ENCODE results near the gene ALKBH5. TPM values are rescaled to one million over a fixed set of nuclear protein-coding genes. Genes with fewer than 3 reads are reported as not detected.
"Not testable (repeated sequence)": the region's sequence is repeated elsewhere in the genome, so short reads cannot be mapped to it uniquely, and the experiment has no call there.

ALKBH5 gene
- total and polyA plus RNA-seq, 2 donors (not counting 1 experiment from before 2014, with no cell fraction given) = 70.3 to 103 TPM

DNA sequence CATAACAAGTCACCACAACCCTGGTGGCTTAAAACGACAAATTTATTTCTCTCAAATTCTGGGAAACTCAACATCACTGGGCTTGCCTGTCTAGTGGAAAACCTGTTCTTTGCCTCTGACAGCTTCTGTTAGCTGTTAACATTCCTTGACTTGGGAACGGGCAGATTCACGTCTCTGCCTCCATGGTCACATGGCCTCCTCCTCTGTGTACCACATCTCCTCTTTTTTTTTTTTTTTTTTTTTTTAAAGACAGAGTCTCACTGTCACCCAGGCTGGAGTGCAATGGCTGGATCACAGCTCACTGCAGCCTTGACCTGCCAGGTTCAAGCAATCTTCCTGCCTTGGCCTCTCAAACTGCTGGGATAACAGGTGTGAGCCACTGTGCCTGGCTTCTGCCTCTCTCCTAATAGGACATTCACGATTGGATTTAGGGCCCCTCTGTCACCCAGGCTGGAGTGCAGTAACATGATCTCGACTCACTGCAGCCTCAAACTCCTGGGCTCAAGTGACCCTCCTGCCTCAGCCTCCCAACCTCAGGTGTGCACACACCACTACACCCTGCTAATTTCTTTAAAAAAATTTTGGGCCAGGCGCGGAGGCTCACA is 30.1 kb downstream of the ALKBH5 start:
- Histone ChIP-seq H3K4me2 (ENCODE audit: extremely low read depth, insufficient read depth, low read length) (no peak overlapping the region), H2AFZ (ENCODE audit: low read length) (no peak overlapping the region), H3K79me2 (ENCODE audit: control insufficient read depth, insufficient read depth, low read length) (no peaks in the 10 kb centered on the region), H3K27ac (ENCODE audit: insufficient read depth, low read length) (no peak overlapping the region), H3K9ac (ENCODE audit: insufficient read depth, low read length) (no peak overlapping the region), H3K9me3 (ENCODE audit: control insufficient read depth, insufficient read depth, low read depth, low read length) (no peaks in the 10 kb centered on the region), H3K4me1 (ENCODE audit: control insufficient read depth, extremely low read depth, insufficient read depth, low read length) (peaks cover 4% of the 10 kb centered on the region), H4K20me1 (ENCODE audit: control insufficient read depth, extremely low read depth, insufficient read depth, low read length) (no peaks in the 10 kb centered on the region), H3K4me3 (replicated peaks in 1 of 4; ENCODE audit: control extremely low read depth in 1 of 4, insufficient read depth in 1 of 4, low read depth in 3 of 4, low read length in 4 of 4) (no peak overlapping the region), H3K27me3 (ENCODE audit: control insufficient read depth, insufficient read depth, low read length) (no peaks in the 10 kb centered on the region), H3K36me3 (ENCODE audit: control insufficient read depth, insufficient read depth, low read length) (peaks cover 6% of the 10 kb centered on the region)
- no peak for DNase-seq (ENCODE audit: low read depth in 2 of 2)
- TF ChIP-seq EZH2 (IDR thresholded peaks at IDR 0.05; ENCODE audit: low read length, missing control alignments) = no peak
- TF ChIP-seq, protein P1, sequence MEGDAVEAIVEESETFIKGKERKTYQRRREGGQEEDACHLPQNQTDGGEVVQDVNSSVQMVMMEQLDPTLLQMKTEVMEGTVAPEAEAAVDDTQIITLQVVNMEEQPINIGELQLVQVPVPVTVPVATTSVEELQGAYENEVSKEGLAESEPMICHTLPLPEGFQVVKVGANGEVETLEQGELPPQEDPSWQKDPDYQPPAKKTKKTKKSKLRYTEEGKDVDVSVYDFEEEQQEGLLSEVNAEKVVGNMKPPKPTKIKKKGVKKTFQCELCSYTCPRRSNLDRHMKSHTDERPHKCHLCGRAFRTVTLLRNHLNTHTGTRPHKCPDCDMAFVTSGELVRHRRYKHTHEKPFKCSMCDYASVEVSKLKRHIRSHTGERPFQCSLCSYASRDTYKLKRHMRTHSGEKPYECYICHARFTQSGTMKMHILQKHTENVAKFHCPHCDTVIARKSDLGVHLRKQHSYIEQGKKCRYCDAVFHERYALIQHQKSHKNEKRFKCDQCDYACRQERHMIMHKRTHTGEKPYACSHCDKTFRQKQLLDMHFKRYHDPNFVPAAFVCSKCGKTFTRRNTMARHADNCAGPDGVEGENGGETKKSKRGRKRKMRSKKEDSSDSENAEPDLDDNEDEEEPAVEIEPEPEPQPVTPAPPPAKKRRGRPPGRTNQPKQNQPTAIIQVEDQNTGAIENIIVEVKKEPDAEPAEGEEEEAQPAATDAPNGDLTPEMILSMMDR (conservative IDR thresholded peaks at IDR 0.05 in 1 of 2, IDR thresholded peaks at IDR 0.05 in 1 of 2; ENCODE audit: low read depth in 1 of 2, low read length in 2 of 2) = no peak

DNA sequence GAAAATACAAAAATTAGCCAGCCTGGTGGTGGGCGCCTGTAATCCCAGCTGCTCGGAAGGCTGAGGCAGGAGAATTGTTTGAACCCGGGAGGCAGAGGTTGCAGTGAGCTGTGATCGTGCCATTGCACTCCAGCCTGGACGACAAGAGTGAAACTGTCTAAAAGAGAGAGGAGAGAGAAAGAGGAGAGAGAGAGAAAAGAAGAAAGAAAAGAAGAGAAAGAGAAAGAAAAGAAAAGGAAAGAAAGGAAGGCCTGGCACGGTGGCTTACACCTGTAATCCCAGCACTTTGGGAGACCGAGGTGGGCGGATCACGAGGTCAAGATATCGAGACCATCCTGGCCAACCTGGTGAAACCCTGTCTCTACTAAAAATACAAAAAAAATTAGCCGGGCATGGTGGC is 33.3 kb downstream of the ALKBH5 start:
- not testable (repeated sequence) for DNase-seq (ENCODE audit: low read depth in 2 of 2); H3K27ac ChIP-seq (ENCODE audit: insufficient read depth, low read length)

DNA sequence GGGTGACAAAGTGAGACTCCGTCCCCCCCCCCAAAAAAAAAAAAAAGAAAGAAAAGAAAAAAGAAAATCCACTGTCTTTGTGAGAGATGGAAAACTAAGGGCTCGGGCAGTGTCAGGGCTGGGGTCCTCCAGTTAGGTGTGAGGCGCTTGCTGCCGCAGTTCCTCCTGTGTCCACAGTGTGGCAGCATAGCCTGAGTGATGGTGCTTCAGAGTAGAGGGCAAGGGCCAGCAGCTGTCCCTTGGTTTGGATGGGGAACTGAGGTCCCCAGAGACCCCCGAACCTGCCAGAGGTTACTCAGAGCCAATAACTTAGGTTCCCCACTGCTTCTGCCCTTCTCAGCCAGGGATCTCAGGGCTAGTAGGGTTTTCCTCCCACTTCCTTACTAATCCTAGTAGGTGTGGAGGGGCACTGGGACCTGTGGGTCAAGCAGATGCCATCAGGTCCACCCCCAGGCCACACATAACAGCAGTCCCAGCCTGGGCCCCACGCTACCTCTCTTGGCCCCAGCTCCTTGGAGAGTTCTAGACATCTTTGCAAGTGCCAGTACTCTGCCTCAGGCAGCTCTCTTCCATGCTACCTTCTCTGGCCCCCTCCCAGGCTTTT is 33.9 kb downstream of the ALKBH5 start:
- DNase-seq (ENCODE audit: low read depth in 2 of 2) = peak; percentile 37 to 51

More for the DNA sequence above, 33.3 kb downstream of the ALKBH5 start:
- not testable (repeated sequence) for H3K9ac ChIP-seq (ENCODE audit: insufficient read depth, low read length); H3K36me3 ChIP-seq (ENCODE audit: control insufficient read depth, insufficient read depth, low read length); H4K20me1 ChIP-seq (ENCODE audit: control insufficient read depth, extremely low read depth, insufficient read depth, low read length); H3K9me3 ChIP-seq (ENCODE audit: control insufficient read depth, insufficient read depth, low read depth, low read length); H2AFZ ChIP-seq (ENCODE audit: low read length); H3K27me3 ChIP-seq (ENCODE audit: control insufficient read depth, insufficient read depth, low read length); H3K4me3 ChIP-seq (replicated peaks in 1 of 4; ENCODE audit: control extremely low read depth in 1 of 4, insufficient read depth in 1 of 4, low read depth in 3 of 4, low read length in 4 of 4); H3K79me2 ChIP-seq (ENCODE audit: control insufficient read depth, insufficient read depth, low read length); H3K4me2 ChIP-seq (ENCODE audit: extremely low read depth, insufficient read depth, low read length)
- H3K4me1 ChIP-seq (ENCODE audit: control insufficient read depth, extremely low read depth, insufficient read depth, low read length) = peaks cover 16% of the 10 kb centered on the region

More for the DNA sequence above, 33.9 kb downstream of the ALKBH5 start:
- no peak overlapping the region for H3K4me3 ChIP-seq (replicated peaks in 1 of 4; ENCODE audit: control extremely low read depth in 1 of 4, insufficient read depth in 1 of 4, low read depth in 3 of 4, low read length in 4 of 4)
- no peak for TF ChIP-seq EZH2 (IDR thresholded peaks at IDR 0.05; ENCODE audit: low read length, missing control alignments)
- TF ChIP-seq, protein P1 (conservative IDR thresholded peaks at IDR 0.05 in 1 of 2, IDR thresholded peaks at IDR 0.05 in 1 of 2; ENCODE audit: low read depth in 1 of 2, low read length in 2 of 2) = peak; percentile 90 to 99
- H4K20me1 ChIP-seq (ENCODE audit: control insufficient read depth, extremely low read depth, insufficient read depth, low read length) = no peaks in the 10 kb centered on the region
- H3K9me3 ChIP-seq (ENCODE audit: control insufficient read depth, insufficient read depth, low read depth, low read length) = no peaks in the 10 kb centered on the region
- no peak overlapping the region for H3K9ac ChIP-seq (ENCODE audit: insufficient read depth, low read length)
- H3K27me3 ChIP-seq (ENCODE audit: control insufficient read depth, insufficient read depth, low read length) = no peaks in the 10 kb centered on the region
- no peak overlapping the region for H3K27ac ChIP-seq (ENCODE audit: insufficient read depth, low read length)
- H3K4me2 ChIP-seq (ENCODE audit: extremely low read depth, insufficient read depth, low read length) = no peak overlapping the region
- peaks cover 16% of the 10 kb centered on the region for H3K4me1 ChIP-seq (ENCODE audit: control insufficient read depth, extremely low read depth, insufficient read depth, low read length)
- no peak overlapping the region for H2AFZ ChIP-seq (ENCODE audit: low read length)
- no peaks in the 10 kb centered on the region for H3K79me2 ChIP-seq (ENCODE audit: control insufficient read depth, insufficient read depth, low read length)
- H3K36me3 ChIP-seq (ENCODE audit: control insufficient read depth, insufficient read depth, low read length) = no peaks in the 10 kb centered on the region
